ENCODE measurements around the gene PI16.

DNA sequence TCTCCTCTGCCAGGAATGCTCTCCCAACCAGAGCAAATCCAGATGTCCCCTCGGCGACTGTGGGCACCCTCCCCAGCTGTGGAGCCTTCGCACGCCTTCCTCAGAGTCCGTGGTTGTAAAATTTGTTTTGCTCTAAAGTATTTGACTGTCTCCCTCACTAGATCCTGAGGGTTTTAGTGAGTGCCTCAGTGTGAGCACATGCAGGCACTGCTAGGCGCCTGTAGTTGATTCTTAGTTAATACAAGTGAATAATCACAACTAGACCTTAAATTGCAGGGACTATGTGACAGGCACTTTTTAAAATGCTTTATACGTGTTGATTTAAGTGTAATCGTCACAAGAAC, 32.1 kb downstream of the PI16 start:
- no peak for TF ChIP-seq EZH2 (IDR thresholded peaks at IDR 0.05; ENCODE audit: insufficient read depth, poor library complexity, severe bottlenecking)
- TF ChIP-seq EZH2phosphoT487 (IDR thresholded peaks at IDR 0.05; ENCODE audit: insufficient read depth, low read depth), result no peak

Measured in GM23248 (cell line).